ENCODE measurements around the gene LSS.

Gene LSS

GRCh38 chr21:46228345-46229051 is at the start of gene LSS:
Gene LSS (minus strand): TSS chr21:46228774. CDS start chr21:46228745, 29 bp downstream.
- DNase-seq (ENCODE audit: low read depth, low spot score), result peak; percentile 100

GRCh38 chr21:46274797-46275390 is 46.3 kb upstream of the LSS start:
- DNase-seq (ENCODE audit: low read depth, low spot score), result no peak

- no peak for DNase-seq (ENCODE audit: low read depth, low spot score)
Observed at GRCh38 chr21:46273341-46273740, 44.8 kb upstream of the LSS start.

- peak; percentile 63 for DNase-seq (ENCODE audit: low read depth, low spot score)
Observed at GRCh38 chr21:46269466-46269865, 40.9 kb upstream of the LSS start.

GRCh38 chr21:46268371-46268770 is 39.8 kb upstream of the LSS start:
- DNase-seq (ENCODE audit: low read depth, low spot score), result peak; percentile 11

GRCh38 chr21:46266946-46267345 is 38.4 kb upstream of the LSS start:
- no peak for DNase-seq (ENCODE audit: low read depth, low spot score)

GRCh38 chr21:46265736-46266525 is 37.4 kb upstream of the LSS start:
- DNase-seq (ENCODE audit: low read depth, low spot score), result no peak

GRCh38 chr21:46264690-46265144 is 36.1 kb upstream of the LSS start:
- DNase-seq (ENCODE audit: low read depth, low spot score), result no peak

GRCh38 chr21:46264046-46264689 is 35.6 kb upstream of the LSS start:
- no peak for DNase-seq (ENCODE audit: low read depth, low spot score)

GRCh38 chr21:46256501-46256994 is 28.0 kb upstream of the LSS start:
- DNase-seq (ENCODE audit: low read depth, low spot score), result no peak

GRCh38 chr21:46255758-46256337 is 27.3 kb upstream of the LSS start:
- DNase-seq (ENCODE audit: low read depth, low spot score), result no peak

GRCh38 chr21:46255166-46255565 is 26.6 kb upstream of the LSS start:
- no peak for DNase-seq (ENCODE audit: low read depth, low spot score)

GRCh38 chr21:46254208-46254975 is 25.8 kb upstream of the LSS start:
- no peak for DNase-seq (ENCODE audit: low read depth, low spot score)

GRCh38 chr21:46253610-46254124 is 25.1 kb upstream of the LSS start:
- DNase-seq (ENCODE audit: low read depth, low spot score), result no peak

GRCh38 chr21:46252840-46253239 is 24.3 kb upstream of the LSS start:
- DNase-seq (ENCODE audit: low read depth, low spot score), result no peak

GRCh38 chr21:46250146-46250725 is 21.7 kb upstream of the LSS start:
- DNase-seq (ENCODE audit: low read depth, low spot score), result no peak

GRCh38 chr21:46248827-46249226 is 20.3 kb upstream of the LSS start:
- no peak for DNase-seq (ENCODE audit: low read depth, low spot score)

- no peak for DNase-seq (ENCODE audit: low read depth, low spot score)
Observed at GRCh38 chr21:46248422-46248782, 19.8 kb upstream of the LSS start.

GRCh38 chr21:46247699-46248421 is 19.3 kb upstream of the LSS start:
- no peak for DNase-seq (ENCODE audit: low read depth, low spot score)

- no peak for DNase-seq (ENCODE audit: low read depth, low spot score)
Observed at GRCh38 chr21:46246345-46246744, 17.8 kb upstream of the LSS start.
